ENCODE measurements around the gene RPL39.
A peak's percentile ranks its signal among the peaks of the same experiment; 100 is the strongest.
"Not testable (repeated sequence)": the region's sequence is repeated elsewhere in the genome, so short reads cannot be mapped to it uniquely, and the experiment has no call there.

Gene RPL39

DNA sequence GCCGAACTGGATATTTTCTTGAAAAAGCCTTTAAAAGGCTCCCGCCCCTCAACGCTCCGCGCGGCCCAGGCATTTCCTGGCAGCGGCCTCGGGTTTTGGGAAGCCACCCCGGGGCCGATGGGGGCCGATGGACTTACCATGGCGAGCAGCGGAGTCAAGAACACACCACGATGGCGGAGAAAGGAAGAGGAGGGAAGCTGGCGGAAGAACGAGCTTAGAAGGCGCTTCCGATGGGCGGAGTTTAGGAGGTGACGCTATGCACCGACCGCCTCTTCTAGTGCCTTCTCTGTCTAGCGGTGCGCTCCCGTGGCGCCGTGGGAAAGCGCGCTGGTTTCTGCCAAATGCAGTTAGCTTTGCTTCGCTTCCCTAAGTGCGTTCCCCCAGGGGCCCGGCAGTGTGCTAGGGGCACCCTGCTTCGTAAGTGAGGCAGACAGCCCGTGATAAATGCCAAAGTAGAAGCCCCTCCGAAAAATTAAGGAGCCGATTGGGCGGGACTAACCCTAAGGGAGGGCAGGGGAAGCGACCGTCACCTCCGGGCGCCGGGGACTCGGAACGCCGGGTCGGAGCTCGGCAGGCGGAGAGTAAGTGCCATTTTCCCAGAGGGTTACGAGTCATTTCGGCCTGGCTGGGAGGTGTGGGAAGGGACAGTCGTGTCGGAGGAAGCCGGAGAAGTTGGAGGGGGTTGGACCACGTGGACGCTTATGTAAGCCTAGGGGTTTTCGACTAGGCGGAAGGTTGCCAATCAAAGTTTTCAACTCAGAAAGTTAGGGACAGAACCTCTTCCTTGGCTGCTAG, at the start of gene RPL39:
RPL39 (minus strand) TSS at position 194 of the 795 bp plus-strand sequence; CDS start at position 140, 54 bp downstream.
- peak; percentile 64 for DNase-seq (ENCODE audit: low read depth)

DNA sequence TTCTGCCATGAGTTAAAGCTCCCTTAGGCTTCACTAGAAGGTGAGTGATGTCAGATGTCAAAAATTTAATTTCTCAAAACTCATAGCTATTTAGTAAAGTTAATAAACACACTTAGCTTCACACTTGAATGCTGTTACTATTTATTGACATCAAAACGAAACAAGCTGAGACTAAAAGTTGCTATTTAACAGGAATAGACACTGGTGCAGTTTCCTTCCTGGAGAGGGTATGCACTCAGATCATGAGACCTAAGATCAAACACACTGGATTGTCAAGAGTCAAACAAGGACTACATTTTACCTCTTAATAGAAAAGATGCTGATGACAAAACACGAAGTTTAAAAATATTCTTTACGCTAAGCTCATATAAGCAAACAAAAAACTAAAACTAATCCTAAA, 42.5 kb upstream of the RPL39 start:
- no peak for DNase-seq (ENCODE audit: low read depth)

DNA sequence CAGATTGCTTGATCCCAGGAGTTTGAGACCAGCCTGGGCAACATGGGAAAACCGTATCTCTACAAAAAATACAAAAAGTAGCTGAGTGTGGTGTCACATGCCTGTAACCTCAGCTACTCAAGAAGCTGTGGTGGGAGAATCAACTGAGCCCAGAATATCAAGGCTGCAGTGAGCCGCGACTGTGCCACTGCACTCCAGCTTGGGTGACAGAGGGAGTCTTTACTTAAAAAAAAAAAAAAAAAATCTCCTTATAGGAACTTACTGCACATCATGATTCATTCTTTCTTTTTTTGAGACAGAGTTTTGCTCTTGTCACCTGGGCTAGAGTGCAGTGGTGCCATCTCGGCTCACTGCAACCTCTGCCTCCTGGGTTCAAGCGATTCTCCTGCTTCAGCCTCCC, 37.0 kb upstream of the RPL39 start:
- DNase-seq (ENCODE audit: low read depth): no peak

DNA sequence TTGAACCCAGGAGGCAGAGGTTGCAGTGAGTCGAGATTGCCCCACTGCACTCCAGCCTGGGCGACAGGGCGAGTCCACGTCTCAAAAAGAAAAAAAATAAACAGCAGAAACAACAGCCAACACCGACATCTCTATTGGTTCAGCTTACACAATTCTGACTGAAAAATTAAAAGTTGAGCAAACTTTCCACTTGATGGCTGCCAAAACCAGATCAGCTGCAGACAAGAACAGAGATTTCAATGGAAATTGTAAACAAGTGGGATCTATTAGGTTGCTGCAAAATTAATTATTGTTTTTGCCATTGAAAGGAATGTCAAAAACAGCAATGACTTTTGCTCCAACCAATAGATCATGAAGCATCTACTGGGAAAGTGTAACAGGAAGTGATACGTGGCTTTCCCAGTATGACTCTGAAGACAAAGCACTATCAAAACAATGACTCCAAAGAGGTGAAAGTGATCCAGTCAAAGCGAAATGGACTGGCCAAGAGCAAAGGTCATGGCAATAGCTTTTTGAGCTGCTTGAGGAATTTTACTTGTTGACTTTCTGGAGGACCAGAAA, 35.0 kb upstream of the RPL39 start:
- no peak for DNase-seq (ENCODE audit: low read depth)

DNA sequence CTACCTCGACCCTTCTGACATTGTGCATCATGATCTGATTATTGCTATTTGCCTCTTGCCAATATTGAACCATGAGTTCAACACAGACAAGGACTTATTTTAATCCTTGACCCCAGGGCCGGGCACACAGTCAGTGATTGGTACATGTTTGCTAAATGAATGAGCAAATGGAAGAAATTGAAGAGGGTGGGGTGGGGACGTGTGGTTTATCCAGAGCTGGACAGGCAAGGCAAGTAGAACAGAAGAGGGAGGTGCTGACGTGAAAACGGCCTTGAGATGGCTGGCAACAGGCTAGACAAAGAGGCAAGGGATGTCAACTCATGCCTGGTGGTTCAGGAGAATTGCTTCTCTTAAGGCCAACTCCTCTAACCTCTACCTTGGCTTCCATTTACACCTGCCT, 32.8 kb upstream of the RPL39 start:
- not testable (repeated sequence) for DNase-seq (ENCODE audit: low read depth)

DNA sequence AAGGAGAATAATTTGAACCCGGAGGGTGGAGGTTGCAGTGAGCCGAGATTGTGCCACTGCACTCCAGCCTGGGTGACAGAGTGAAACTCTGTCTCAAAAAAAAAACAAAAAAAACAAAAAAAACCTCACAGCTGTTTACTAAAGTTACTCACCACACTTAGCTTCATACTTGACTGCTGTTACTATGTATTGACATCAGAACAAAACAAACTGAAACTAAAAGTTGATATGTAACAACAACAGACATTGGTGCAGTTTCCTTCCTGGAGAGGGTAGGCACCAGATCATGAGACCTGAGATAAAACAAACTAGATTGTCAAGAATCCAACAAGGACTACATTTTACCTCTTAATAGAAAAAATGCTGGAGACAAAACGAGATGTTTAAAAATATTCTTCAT, 30.3 kb upstream of the RPL39 start:
- DNase-seq (ENCODE audit: low read depth): not testable (repeated sequence)

DNA sequence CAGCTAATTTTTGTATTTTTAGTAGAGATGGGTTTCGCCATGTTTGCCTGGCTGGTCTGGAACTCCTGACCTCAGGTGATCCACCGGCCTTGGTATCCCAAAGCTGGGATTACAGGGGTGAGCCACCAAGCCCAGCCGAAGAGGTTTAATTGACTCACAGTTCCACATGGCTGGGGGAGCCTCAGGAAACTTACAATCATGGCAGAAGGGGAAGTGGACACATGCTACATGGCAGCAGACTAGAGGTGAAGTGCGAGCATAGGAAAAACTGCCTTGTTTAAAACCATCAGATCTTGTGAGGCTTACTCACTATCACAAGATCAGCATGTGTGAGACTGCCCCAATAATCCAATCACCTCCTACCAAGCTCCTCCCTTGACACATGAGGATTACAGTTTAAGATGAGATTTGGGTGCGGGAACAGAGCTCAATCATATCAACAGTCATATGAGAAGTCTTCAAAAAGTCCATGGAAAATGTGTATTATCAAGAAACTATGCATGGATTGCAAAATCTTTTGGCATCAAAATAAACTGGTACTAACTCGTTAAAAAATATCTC, 25.8 kb upstream of the RPL39 start:
- no peak for DNase-seq (ENCODE audit: low read depth)

DNA sequence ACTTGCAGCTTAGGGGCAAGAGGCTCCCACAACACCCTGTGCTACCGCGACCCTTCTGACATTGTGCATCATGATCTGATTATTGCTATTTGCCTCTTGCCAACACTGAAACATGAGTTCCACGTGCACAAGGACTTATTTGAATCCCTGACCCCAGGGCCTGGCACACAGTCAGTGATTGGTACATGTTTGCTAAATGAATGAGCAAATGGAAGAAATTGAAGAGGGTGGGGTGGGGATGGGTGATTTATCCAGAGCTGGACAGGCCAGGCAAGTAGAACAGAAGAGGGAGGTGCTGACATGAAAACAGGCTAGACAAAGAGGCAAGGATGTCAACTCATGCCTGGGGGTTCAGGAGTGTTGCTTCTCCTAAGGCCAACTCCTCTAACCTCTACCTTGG, 24.9 kb upstream of the RPL39 start:
- no peak for DNase-seq (ENCODE audit: low read depth)

DNA sequence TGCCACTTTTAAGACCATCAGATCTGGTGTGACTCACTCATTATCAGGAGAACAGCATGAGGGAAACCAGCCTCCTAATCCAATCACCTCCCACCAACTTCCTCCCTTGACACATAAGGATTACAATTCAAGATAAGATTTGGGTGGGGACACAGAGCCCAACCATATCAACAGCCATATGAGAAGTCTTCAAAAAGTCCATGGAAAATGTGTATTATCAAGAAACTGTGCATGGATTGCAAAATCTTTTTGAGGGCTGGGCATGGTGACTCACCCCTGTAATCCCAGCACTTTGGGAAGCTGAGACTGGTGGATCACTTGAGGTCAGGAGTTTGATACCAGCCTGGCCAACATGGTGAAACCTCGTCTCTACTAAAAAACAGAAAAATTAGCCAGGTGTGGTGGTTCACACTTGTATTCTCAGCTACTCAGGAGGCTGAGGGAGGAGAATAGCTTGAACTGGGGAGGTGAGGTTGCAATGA, 17.8 kb upstream of the RPL39 start:
- no peak for DNase-seq (ENCODE audit: low read depth)

DNA sequence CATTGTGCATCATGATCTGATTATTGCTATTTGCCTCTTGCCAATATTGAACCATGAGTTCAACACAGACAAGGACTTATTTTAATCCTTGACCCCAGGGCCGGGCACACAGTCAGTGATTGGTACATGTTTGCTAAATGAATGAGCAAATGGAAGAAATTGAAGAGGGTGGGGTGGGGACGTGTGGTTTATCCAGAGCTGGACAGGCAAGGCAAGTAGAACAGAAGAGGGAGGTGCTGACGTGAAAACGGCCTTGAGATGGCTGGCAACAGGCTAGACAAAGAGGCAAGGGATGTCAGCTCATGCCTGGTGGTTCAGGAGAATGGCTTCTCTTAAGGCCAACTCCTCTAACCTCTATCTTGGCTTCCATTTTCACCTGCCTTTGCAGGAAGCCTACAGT, 17.0 kb upstream of the RPL39 start:
- DNase-seq (ENCODE audit: low read depth): not testable (repeated sequence)

DNA sequence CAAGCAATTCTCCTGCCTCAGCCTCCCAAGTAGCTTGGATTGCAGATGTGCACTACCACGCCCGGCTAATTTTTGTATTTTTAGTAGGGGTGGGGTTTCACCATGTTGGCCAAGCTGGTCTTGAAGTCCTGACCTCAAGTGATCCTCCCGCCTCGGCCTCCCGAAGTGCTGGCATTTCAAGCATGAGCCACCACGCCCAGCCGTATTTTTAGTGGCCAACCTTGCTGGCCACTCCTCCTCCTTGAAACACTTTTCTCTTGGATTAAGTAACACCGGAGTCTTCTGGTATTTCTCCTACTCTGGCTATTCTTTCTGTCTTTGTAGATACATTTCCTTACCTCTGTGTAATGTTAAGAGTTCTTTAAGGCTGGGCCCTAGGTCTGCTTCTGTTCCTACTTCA, 11.1 kb upstream of the RPL39 start:
- DNase-seq (ENCODE audit: low read depth): no peak

DNA sequence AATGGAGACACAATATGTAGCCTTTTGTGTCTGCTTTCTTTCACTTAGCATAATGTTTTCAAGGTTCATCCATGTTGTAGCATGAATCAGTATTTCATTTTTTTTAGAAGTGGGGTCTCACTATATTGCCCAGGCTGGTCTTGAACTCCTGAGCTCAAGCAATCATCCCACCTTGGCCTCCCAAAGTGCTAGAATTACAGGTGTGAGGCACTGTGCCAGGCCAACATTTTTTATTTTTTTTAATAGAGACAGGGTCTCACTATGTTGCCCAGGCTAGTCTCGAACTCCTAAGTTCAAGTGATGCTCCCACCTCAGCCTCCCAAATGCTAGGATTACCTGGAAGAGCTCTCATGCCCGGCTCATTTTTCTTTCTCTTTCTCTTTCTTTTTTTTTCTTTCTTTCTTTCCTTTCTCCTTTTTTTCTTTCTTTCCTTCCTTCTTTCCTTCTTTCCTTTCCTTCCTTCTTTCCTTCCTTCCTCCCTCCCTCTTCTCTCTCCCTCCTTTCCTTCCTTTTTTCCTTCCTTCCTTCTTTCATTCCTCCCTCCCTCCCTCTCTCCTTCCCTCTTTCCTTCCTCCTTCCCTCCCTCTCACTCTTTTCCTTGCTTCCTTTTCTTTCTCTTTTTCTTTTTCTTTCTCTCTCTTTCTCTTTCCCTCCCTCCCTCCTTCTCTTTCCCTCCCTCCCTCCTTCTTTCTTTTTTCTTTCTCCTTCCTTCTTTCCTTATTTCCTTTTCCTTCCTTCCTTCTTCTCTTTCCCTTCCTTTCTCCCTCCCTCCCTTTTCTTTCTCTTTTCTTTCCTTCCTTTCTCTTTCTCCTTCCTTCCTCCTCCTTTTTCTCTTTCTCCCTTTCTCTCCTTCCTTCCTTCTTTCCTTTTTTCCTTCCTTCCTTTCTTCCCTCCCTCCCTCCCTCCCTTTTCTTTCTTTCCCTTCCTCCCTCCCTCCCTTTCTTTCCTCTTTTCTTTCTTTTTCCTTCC, 10.1 kb upstream of the RPL39 start:
- DNase-seq (ENCODE audit: low read depth): no peak

DNA sequence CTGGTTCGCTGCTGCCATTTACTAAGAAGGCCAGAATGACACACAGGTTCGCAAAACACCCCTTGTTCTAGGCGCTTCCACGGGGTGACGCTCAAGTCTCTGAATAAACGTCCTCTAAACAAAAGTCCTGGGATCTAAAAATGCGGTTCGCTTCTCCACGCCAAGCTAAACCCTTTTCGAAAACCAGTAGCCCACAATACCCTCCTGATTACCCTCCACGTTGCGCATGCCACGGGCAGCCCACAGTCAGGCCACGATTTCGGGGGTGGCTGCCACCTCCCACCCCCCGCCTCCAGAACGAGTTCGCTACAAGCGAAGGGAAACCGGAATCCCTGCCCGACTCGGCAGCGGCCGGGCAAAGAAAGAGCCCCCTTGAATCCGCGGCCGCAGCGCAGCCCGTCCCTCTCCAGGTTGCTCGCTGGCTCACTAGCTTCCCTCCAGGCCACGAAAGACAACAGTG, 423 bp downstream of the RPL39 start:
- DNase-seq (ENCODE audit: low read depth): no peak

DNA sequence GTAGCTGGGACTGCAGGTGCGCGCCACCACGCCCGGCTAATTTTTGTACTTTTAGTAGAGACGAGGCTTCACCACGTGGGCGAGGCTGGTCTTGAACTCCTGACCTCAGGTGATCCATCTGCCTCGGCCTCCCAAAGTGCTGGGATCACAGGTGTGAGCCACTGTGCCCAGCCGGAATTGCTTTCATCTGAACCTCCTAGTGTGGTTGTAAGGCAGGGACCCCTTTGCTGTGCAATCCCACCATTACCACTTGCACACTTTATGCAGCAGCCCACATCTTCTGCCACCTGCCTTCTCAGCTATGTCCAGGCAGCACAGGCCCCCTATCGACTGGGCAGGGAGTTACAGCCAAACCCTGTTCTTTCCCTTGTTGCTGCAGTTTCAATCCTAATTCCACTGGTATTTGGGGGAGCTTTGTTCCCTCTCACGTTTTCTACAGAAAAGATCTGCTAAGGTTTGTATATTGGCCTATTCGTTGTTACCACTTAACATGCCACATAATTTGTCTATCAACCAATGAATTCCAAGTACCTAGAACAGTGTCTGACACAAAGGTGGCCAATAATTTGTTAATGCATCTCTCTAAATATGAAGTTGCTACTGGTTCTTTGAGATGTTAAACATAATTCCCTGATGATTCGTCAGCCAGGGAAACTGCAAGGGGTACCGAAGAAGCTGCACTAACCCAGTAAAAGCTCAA, 6.5 kb downstream of the RPL39 start:
- no peak for DNase-seq (ENCODE audit: low read depth)

DNA sequence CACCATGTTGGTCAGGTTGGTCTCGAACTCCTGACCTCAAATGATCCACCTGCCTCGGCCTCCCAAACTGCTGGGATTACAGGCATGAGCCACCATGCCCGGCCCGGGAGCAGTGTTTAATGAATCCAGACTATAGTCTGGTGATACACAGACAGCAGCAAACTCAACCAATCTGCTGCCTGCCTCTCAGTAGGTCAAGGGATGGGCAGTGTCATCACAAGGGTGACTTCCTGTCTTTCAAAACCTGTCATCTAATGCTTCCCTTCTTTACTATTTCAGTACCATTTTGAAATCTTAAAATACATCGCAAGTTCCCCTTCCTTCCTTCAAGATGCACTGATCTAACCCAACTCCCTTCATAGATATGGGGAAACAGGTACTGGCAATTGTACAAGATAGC, 8.4 kb downstream of the RPL39 start:
- no peak for DNase-seq (ENCODE audit: low read depth)

DNA sequence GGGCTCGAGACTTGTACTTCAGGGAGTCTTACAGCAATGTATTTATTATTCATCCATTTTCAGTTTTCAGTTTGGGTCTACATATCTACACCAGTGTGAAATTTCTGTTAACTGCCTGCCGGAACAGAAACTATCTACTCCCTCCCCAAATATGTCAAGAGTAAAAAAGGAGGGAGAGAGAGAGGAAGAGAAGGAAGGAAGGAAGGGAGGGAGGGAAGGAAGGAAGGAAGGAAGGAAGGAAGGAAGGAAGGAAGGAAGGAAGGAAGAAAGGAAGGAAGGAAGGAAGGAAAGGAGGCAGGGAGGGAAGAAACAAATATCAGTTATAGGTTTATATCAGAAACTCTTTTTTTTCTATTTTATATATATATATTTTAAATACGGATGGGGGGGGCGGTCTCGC, 12.6 kb downstream of the RPL39 start:
- no peak for DNase-seq (ENCODE audit: low read depth)

DNA sequence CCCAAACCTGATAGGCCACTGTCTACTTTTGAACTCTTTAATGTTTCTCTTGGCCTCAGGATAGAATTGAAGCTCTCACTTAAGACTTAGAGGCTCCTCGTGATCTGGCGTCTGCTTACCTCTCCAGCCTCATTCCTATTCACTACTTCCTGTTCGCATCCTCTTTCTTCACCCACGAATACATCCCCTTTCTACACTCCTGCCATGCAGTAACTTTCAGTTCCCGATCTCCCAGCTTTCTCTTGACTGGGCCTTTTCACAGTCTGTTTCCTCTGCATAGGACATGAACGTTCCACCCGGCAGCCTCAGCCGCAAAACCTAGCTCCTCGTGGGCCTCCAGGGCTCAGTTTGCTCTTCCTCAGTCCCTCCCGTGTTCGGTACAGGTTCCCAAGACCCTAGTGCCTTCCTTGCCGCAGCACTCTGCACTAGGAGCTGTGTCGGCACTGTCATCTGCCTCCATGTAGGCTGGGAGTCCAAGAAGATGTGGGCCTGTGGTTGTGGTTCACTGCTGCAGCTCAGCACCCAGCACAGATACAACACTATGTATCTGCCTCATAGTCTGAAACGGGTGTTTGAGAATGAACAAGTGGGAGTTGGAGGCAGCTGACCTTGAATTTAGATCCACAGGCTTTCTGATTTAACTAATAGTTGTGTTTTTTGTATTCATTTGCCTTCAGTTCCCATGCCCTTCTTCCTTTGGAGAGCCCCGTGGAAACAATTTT, 15.8 kb downstream of the RPL39 start:
- no peak for DNase-seq (ENCODE audit: low read depth)

DNA sequence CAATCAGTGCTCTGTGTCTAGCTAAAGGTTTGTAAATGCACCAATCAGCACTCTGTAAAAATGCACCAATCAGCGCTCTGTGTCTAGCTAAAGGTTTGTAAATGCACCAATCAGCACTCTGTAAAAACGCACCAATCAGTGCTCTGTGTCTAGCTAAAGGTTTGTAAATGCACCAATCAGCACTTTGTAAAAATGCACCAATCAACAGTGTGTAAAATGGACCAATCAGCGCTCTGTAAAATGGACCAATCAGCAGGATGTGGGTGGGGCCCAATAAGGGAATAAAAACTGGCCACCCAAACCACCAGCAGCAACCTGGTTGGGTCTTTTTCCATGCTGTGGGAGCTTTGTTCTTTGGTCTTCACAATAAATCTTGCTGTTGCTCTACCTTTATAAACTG, 22.0 kb downstream of the RPL39 start:
- not testable (repeated sequence) for DNase-seq (ENCODE audit: low read depth)

DNA sequence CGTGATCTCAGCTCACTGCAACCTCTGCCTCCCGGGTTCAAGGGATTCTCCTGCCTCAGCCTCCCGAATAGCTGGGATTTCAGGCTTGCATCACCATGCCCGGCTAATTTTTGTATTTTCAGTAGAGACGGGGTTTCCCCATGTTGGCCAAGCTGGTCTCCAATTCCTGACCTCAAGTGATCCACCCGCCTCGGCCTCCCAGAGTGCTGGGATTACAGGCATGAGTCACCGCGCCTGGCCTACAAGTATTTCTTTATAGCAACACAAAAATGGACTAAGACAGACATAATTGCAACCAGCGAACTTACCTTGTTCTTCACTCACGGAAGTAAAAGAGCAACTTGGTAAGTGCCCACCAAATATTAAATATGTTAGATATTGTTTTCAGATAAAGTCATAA, 23.0 kb downstream of the RPL39 start:
- DNase-seq (ENCODE audit: low read depth): not testable (repeated sequence)

DNA sequence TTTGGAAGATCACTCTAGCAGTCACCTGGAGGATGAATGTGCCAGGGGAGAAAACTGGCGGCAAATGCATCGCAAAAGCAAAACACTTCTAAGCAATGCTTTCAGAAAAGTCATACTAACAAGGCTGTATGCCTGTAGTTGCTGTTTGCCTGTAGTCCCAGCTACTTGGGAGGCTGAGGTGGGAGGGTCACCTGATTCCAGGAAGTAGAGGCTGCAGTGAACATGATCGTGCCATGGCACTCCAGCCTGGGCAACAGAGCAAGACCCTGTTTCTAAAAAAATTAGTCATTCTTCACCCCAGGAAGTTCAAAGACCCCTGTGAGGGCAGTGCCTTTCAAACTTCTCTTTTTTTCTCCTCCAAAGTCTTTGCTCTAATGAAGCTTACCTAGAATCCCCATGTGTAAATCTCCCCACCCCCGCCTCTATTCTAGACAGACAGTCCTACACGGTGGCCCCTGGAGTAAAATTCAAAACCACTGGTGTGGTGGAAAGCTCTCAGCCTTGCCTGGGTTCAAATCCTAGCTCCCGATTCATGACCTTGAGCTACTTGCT, 27.5 kb downstream of the RPL39 start:
- no peak for DNase-seq (ENCODE audit: low read depth)
